ENCODE data around the gene ENOX1.

Gene ENOX1

DNA sequence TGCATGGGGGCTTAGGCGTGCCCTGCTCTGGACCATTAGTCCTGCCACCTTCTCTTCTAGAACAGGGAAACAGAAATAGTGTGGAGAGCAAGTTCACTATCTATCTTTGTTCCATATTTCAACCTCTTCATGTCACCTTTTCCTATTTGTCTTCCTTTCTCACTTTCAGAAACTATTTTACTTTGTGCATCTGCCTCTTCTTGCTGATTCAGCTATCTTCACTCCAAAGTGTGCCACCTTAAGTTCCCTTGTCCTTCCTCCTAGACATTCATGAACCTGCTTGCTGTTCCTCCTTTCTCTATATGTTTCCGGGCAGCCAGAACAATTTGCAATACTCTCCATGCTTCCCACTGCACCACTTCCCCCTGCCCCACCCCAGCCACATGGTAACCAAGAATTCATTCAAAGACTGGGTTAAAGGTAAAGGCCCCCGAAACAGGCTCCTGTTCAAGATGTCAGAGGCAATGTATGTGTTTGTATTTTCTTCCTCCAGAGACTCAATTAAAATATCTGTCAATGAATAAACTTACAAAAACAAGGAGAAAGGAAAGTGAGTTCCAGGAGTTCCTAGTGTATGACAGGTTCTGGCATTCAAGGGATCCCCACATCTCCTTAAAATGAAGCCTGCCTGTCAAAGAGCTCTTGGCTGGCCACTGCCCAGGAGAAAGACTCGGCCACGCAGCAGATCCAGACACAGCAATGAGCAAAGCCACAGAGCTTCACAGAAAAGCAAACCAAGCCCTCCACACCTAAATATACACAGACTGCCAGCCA lies 495.3 kb downstream of the ENOX1 start:
- H3K4me3 ChIP-seq (ENCODE audit: low read depth, low read length, poor library complexity, severe bottlenecking): no peak overlapping the region
- H3K9me3 ChIP-seq (ENCODE audit: low read length): no peaks in the 10 kb centered on the region
- H3K36me3 ChIP-seq (ENCODE audit: insufficient read depth, low read length): no peaks in the 10 kb centered on the region
- H3K27ac ChIP-seq (ENCODE audit: low read depth, low read length, poor library complexity, severe bottlenecking): no peak overlapping the region
- no peaks in the 10 kb centered on the region for H3K27me3 ChIP-seq (ENCODE audit: insufficient read depth, low read length)
- H3K4me1 ChIP-seq (ENCODE audit: insufficient read depth, low read length, severe bottlenecking): no peaks in the 10 kb centered on the region
- no peaks in the 10 kb centered on the region for H3K9me2 ChIP-seq (ENCODE audit: low read depth, low read length)
- H3K9ac ChIP-seq (ENCODE audit: low read length): no peak overlapping the region
- no peaks in the 10 kb centered on the region for H3K79me2 ChIP-seq (ENCODE audit: insufficient read depth, low read length)
- H3K4me2 ChIP-seq (ENCODE audit: low read length): no peak overlapping the region
- H2AFZ ChIP-seq (ENCODE audit: low read length): no peak overlapping the region
- H3F3A ChIP-seq (ENCODE audit: insufficient read depth, low read length): no peaks in the 10 kb centered on the region
- H4K20me1 ChIP-seq (ENCODE audit: insufficient read depth, low read length): no peaks in the 10 kb centered on the region
- TF ChIP-seq EZH2 (IDR thresholded peaks at IDR 0.05; ENCODE audit: borderline replicate concordance, low read length) (no peak), CTCF (IDR thresholded peaks at IDR 0.05; ENCODE audit: low read length) (no peak)

- TF ChIP-seq CTCF (IDR thresholded peaks at IDR 0.05; ENCODE audit: low read length) (no peak), EZH2 (IDR thresholded peaks at IDR 0.05; ENCODE audit: borderline replicate concordance, low read length) (no peak)
- Histone ChIP-seq H3K9me3 (ENCODE audit: low read length) (no peaks in the 10 kb centered on the region), H3F3A (ENCODE audit: insufficient read depth, low read length) (no peaks in the 10 kb centered on the region), H3K9ac (ENCODE audit: low read length) (no peak overlapping the region), H3K4me3 (ENCODE audit: low read depth, low read length, poor library complexity, severe bottlenecking) (no peak overlapping the region), H4K20me1 (ENCODE audit: insufficient read depth, low read length) (no peaks in the 10 kb centered on the region), H3K27me3 (ENCODE audit: insufficient read depth, low read length) (no peaks in the 10 kb centered on the region), H3K27ac (ENCODE audit: low read depth, low read length, poor library complexity, severe bottlenecking) (no peak overlapping the region), H3K79me2 (ENCODE audit: insufficient read depth, low read length) (no peaks in the 10 kb centered on the region), H2AFZ (ENCODE audit: low read length) (no peak overlapping the region), H3K4me2 (ENCODE audit: low read length) (no peak overlapping the region), H3K9me2 (ENCODE audit: low read depth, low read length) (no peaks in the 10 kb centered on the region), H3K4me1 (ENCODE audit: insufficient read depth, low read length, severe bottlenecking) (no peaks in the 10 kb centered on the region), H3K36me3 (ENCODE audit: insufficient read depth, low read length) (no peaks in the 10 kb centered on the region)
Observed at GRCh38 chr13:43289470-43290255, 497.1 kb downstream of the ENOX1 start.

- TF ChIP-seq EZH2 (IDR thresholded peaks at IDR 0.05; ENCODE audit: borderline replicate concordance, low read length) (no peak), CTCF (IDR thresholded peaks at IDR 0.05; ENCODE audit: low read length) (no peak)
- H3F3A ChIP-seq (ENCODE audit: insufficient read depth, low read length): no peaks in the 10 kb centered on the region
- no peaks in the 10 kb centered on the region for H3K79me2 ChIP-seq (ENCODE audit: insufficient read depth, low read length)
- H4K20me1 ChIP-seq (ENCODE audit: insufficient read depth, low read length): no peaks in the 10 kb centered on the region
- H3K9me2 ChIP-seq (ENCODE audit: low read depth, low read length): no peaks in the 10 kb centered on the region
- no peak overlapping the region for H2AFZ ChIP-seq (ENCODE audit: low read length)
- H3K4me3 ChIP-seq (ENCODE audit: low read depth, low read length, poor library complexity, severe bottlenecking): no peak overlapping the region
- no peak overlapping the region for H3K4me2 ChIP-seq (ENCODE audit: low read length)
- no peaks in the 10 kb centered on the region for H3K9me3 ChIP-seq (ENCODE audit: low read length)
- no peak overlapping the region for H3K27ac ChIP-seq (ENCODE audit: low read depth, low read length, poor library complexity, severe bottlenecking)
- H3K36me3 ChIP-seq (ENCODE audit: insufficient read depth, low read length): no peaks in the 10 kb centered on the region
- no peaks in the 10 kb centered on the region for H3K27me3 ChIP-seq (ENCODE audit: insufficient read depth, low read length)
- H3K4me1 ChIP-seq (ENCODE audit: insufficient read depth, low read length, severe bottlenecking): no peaks in the 10 kb centered on the region
- H3K9ac ChIP-seq (ENCODE audit: low read length): no peak overlapping the region
Observed at GRCh38 chr13:43286751-43287150, 500.0 kb downstream of the ENOX1 start.

All from OCI-LY1 (cell line).